GM21619 (cell line): ENCODE results near the gene IL17RA.

Experiments used
- ATAC-seq: cut with Tn5 transposase; IDR thresholded peaks from one replicate; pipeline ENCODE4 v1.9.1; 2021; ENCODE audit not compliant: unreplicated experiment

The IL17RA gene

GRCh38 chr22:17079572-17079971 lies 5.2 kb upstream of the IL17RA start:
- no peak for ATAC-seq

- no peak for ATAC-seq
These were observed 1.5 kb upstream of the IL17RA start for GRCh38 chr22:17083255-17083654.

GRCh38 chr22:17083811-17084441 lies 874 bp upstream of the IL17RA start:
- no peak for ATAC-seq

GRCh38 chr22:17085277-17086181 lies 729 bp downstream of the IL17RA start:
- ATAC-seq = peak; percentile 11

- ATAC-seq = no peak
These were observed 1.5 kb downstream of the IL17RA start for GRCh38 chr22:17086296-17086695.

GRCh38 chr22:17086788-17087497 lies 2.1 kb downstream of the IL17RA start:
- no peak for ATAC-seq

- peak; percentile 46 for ATAC-seq
These were observed 2.8 kb downstream of the IL17RA start for GRCh38 chr22:17087498-17088131.

- no peak for ATAC-seq
These were observed 5.8 kb downstream of the IL17RA start for GRCh38 chr22:17090550-17090949.

GRCh38 chr22:17091851-17092250 lies 7.1 kb downstream of the IL17RA start:
- ATAC-seq = no peak

GRCh38 chr22:17093081-17093480 lies 8.3 kb downstream of the IL17RA start:
- ATAC-seq = no peak

- ATAC-seq = no peak
These were observed 10.7 kb downstream of the IL17RA start for GRCh38 chr22:17095538-17095937.

- ATAC-seq = no peak
These were observed 11.3 kb downstream of the IL17RA start for GRCh38 chr22:17096071-17096470.

- ATAC-seq = no peak
These were observed 12.3 kb downstream of the IL17RA start for GRCh38 chr22:17097062-17097461.

- no peak for ATAC-seq
These were observed 12.9 kb downstream of the IL17RA start for GRCh38 chr22:17097701-17098100.

- no peak for ATAC-seq
These were observed 13.6 kb downstream of the IL17RA start for GRCh38 chr22:17098379-17098819.

GRCh38 chr22:17100621-17101020 lies 15.8 kb downstream of the IL17RA start:
- no peak for ATAC-seq

- no peak for ATAC-seq
These were observed 16.9 kb downstream of the IL17RA start for GRCh38 chr22:17101475-17102296.

- no peak for ATAC-seq
These were observed 17.5 kb downstream of the IL17RA start for GRCh38 chr22:17102297-17102667.

- no peak for ATAC-seq
These were observed 18.6 kb downstream of the IL17RA start for GRCh38 chr22:17103351-17103750.

GRCh38 chr22:17104336-17104935 lies 19.6 kb downstream of the IL17RA start:
- ATAC-seq = no peak
